ENCODE results near the gene RAB40A.
A peak's percentile ranks its signal among the peaks of the same experiment; 100 is the strongest.

RAB40A gene

GRCh38 chrX:103519389-103519788, at the start of gene RAB40A:
Gene RAB40A (minus strand): TSS chrX:103519489. CDS start chrX:103500756, 18,733 bp downstream.
- no peak for DNase-seq (ENCODE audit: low read depth)

GRCh38 chrX:103565752-103566151, 46.5 kb upstream of the RAB40A start:
- DNase-seq (ENCODE audit: low read depth) = peak; percentile 91

GRCh38 chrX:103565197-103565596, 45.9 kb upstream of the RAB40A start:
- DNase-seq (ENCODE audit: low read depth) = no peak

- DNase-seq (ENCODE audit: low read depth) = no peak
These were observed 43.5 kb upstream of the RAB40A start for GRCh38 chrX:103562801-103563200.

GRCh38 chrX:103560256-103560655, 41.0 kb upstream of the RAB40A start:
- no peak for DNase-seq (ENCODE audit: low read depth)

GRCh38 chrX:103556963-103557612, 37.8 kb upstream of the RAB40A start:
- no peak for DNase-seq (ENCODE audit: low read depth)

GRCh38 chrX:103554687-103555424, 35.6 kb upstream of the RAB40A start:
- DNase-seq (ENCODE audit: low read depth) = no peak

GRCh38 chrX:103552236-103552635, 32.9 kb upstream of the RAB40A start:
- DNase-seq (ENCODE audit: low read depth) = peak; percentile 80

GRCh38 chrX:103550415-103551051, 31.2 kb upstream of the RAB40A start:
- no peak for DNase-seq (ENCODE audit: low read depth)

- no peak for DNase-seq (ENCODE audit: low read depth)
These were observed 30.6 kb upstream of the RAB40A start for GRCh38 chrX:103549916-103550315.

GRCh38 chrX:103540145-103540544, 20.9 kb upstream of the RAB40A start:
- peak; percentile 78 for DNase-seq (ENCODE audit: low read depth)

GRCh38 chrX:103539695-103540094, 20.4 kb upstream of the RAB40A start:
- no peak for DNase-seq (ENCODE audit: low read depth)

GRCh38 chrX:103538728-103539127, 19.4 kb upstream of the RAB40A start:
- peak; percentile 82 for DNase-seq (ENCODE audit: low read depth)

- no peak for DNase-seq (ENCODE audit: low read depth)
These were observed 18.6 kb upstream of the RAB40A start for GRCh38 chrX:103537871-103538387.

- DNase-seq (ENCODE audit: low read depth) = peak; percentile 65
These were observed 17.4 kb upstream of the RAB40A start for GRCh38 chrX:103536732-103537131.

- DNase-seq (ENCODE audit: low read depth) = peak; percentile 90
These were observed 16.8 kb upstream of the RAB40A start for GRCh38 chrX:103536071-103536470.

GRCh38 chrX:103535206-103535605, 15.9 kb upstream of the RAB40A start:
- peak; percentile 58 for DNase-seq (ENCODE audit: low read depth)

- peak; percentile 63 for DNase-seq (ENCODE audit: low read depth)
These were observed 14.4 kb upstream of the RAB40A start for GRCh38 chrX:103533511-103534216.

GRCh38 chrX:103531002-103531401, 11.7 kb upstream of the RAB40A start:
- DNase-seq (ENCODE audit: low read depth) = peak; percentile 79

GRCh38 chrX:103530545-103530944, 11.3 kb upstream of the RAB40A start:
- DNase-seq (ENCODE audit: low read depth) = no peak

GRCh38 chrX:103529550-103529949, 10.3 kb upstream of the RAB40A start:
- DNase-seq (ENCODE audit: low read depth) = no peak

GRCh38 chrX:103524747-103525146, 5.5 kb upstream of the RAB40A start:
- DNase-seq (ENCODE audit: low read depth) = no peak
